Measurements from ENCODE around the gene CFC1.
"Not testable (repeated sequence)": the region's sequence is repeated elsewhere in the genome, so short reads cannot be mapped to it uniquely, and the experiment has no call there.

Gene CFC1

GRCh38 chr2:130599393-130599792, at the start of gene CFC1:
CFC1 (minus strand) TSS chr2:130599575; CDS start chr2:130599287, 288 bp downstream.
- DNase-seq (ENCODE audit: low spot score) = not testable (repeated sequence)

GRCh38 chr2:130641688-130642087, 42.3 kb upstream of the CFC1 start:
- DNase-seq (ENCODE audit: low spot score) = not testable (repeated sequence)

- not testable (repeated sequence) for DNase-seq (ENCODE audit: low spot score)
These were observed 39.6 kb upstream of the CFC1 start for GRCh38 chr2:130638973-130639372.

- not testable (repeated sequence) for DNase-seq (ENCODE audit: low spot score)
These were observed 29.6 kb upstream of the CFC1 start for GRCh38 chr2:130628784-130629475.

GRCh38 chr2:130611140-130611539, 11.8 kb upstream of the CFC1 start, which contains the start of gene POTEJ:
POTEJ (plus strand) TSS chr2:130611440; CDS start chr2:130611533, 93 bp downstream.
- not testable (repeated sequence) for DNase-seq (ENCODE audit: low spot score)

- DNase-seq (ENCODE audit: low spot score) = not testable (repeated sequence)
These were observed 11.1 kb upstream of the CFC1 start for GRCh38 chr2:130610486-130610885.

- DNase-seq (ENCODE audit: low spot score) = not testable (repeated sequence)
These were observed 9.9 kb upstream of the CFC1 start for GRCh38 chr2:130609002-130609920.

GRCh38 chr2:130608276-130609001, 9.1 kb upstream of the CFC1 start:
- DNase-seq (ENCODE audit: low spot score) = not testable (repeated sequence)

- DNase-seq (ENCODE audit: low spot score) = not testable (repeated sequence)
These were observed 2.4 kb upstream of the CFC1 start for GRCh38 chr2:130601648-130602302.

- not testable (repeated sequence) for DNase-seq (ENCODE audit: low spot score)
These were observed 551 bp upstream of the CFC1 start for GRCh38 chr2:130599926-130600325.

GRCh38 chr2:130598463-130598862, 912 bp downstream of the CFC1 start:
- not testable (repeated sequence) for DNase-seq (ENCODE audit: low spot score)

- DNase-seq (ENCODE audit: low spot score) = not testable (repeated sequence)
These were observed 1.4 kb downstream of the CFC1 start for GRCh38 chr2:130597994-130598393.

- not testable (repeated sequence) for DNase-seq (ENCODE audit: low spot score)
These were observed 2.6 kb downstream of the CFC1 start for GRCh38 chr2:130596757-130597156.

- DNase-seq (ENCODE audit: low spot score) = not testable (repeated sequence)
These were observed 5.4 kb downstream of the CFC1 start for GRCh38 chr2:130594011-130594410.

- not testable (repeated sequence) for DNase-seq (ENCODE audit: low spot score)
These were observed 6.5 kb downstream of the CFC1 start for GRCh38 chr2:130592791-130593414.

GRCh38 chr2:130590842-130591359, 8.5 kb downstream of the CFC1 start:
- DNase-seq (ENCODE audit: low spot score) = not testable (repeated sequence)

- DNase-seq (ENCODE audit: low spot score) = not testable (repeated sequence)
These were observed 9.1 kb downstream of the CFC1 start for GRCh38 chr2:130590170-130590841.

GRCh38 chr2:130588688-130589458, 10.5 kb downstream of the CFC1 start:
- DNase-seq (ENCODE audit: low spot score) = not testable (repeated sequence)

- DNase-seq (ENCODE audit: low spot score) = not testable (repeated sequence)
These were observed 14.6 kb downstream of the CFC1 start for GRCh38 chr2:130584726-130585125.
